Inflammatory macrophage (primary cell): ENCODE results near the gene MAP1A.

Source experiments
- DNase-seq, 2 donors: peaks; one replicate each; pipeline ENCODE4 v3.0.0-alpha.2; 2020 to 2022
- total RNA-seq, 18 experiments: gene quantifications; one replicate each; lab custom pipeline; 2026; ENCODE audit warnings: mixed read lengths in 6 of 18, inconsistent platforms in 2 of 18; lab: John Stamatoyannopoulos, UW

The MAP1A gene
- total RNA-seq = 2.1 to 19.6 (median 6.2) reads per million in 18 experiments

DNA sequence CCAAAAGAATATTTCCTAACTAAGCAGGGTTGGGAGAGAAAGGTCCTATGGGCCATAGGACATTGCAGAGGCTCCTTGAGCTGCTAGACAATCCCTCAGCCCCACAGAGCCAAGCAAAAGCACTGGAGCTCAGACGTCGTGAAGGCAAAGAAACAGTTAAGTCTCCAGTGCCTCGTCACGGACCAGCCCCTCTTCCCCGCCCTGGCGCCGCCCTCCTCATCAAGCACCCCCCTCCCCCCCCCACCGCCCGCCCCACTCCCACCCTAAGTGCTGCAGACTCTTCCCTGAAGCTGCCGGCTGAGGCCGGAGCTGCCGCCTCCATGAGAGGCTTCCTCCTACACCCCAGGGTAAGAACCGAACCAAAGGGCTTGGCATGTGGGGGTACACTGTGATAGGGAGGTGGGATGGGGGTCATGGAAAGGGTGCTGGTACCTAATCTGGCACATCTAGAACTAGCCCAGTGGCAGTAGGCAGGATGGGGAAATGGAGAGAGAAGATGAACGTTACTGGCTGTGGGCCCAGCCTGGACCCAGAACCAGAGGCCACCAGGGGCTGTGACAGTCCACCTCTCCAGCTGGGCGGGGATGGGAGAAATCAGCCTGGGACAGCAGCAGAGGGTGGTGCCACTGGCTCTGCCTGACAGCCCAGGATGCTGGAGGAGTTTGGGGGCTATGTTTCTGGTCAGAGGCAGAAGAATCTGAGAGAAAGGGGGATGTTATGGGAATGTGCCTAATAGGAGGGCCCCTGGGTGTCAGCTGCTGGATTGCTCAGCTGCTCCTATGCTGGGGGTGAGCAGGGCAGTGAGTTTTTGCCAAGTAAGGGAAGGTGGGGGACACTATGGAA lies at the start of gene MAP1A:
TSS of gene MAP1A (plus strand) at position 255 of the 843 bp plus-strand sequence. CDS start 3,866 bp downstream, outside the sequence.
- DNase-seq = peak in 1 of 2 donors; percentile 25

DNA sequence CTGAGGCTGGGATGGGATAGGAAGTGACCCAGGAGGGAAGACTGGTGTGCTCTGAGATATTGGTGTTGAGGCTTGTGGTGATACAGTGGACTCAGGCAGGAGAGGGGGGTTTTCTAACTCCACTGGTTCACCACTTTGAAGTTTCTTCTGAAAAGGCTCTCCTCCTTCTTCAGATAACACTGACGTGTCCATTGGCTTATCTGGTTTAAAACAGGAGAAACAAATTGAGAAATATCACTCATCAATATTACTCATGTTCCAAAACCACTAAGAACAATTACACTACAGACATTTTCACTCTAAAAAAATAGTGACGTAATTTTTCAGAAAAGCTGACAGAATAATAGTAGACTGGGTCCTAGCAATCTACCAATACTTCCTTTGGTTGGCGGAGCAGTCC lies 47.5 kb upstream of the MAP1A start:
- DNase-seq = no peak

DNA sequence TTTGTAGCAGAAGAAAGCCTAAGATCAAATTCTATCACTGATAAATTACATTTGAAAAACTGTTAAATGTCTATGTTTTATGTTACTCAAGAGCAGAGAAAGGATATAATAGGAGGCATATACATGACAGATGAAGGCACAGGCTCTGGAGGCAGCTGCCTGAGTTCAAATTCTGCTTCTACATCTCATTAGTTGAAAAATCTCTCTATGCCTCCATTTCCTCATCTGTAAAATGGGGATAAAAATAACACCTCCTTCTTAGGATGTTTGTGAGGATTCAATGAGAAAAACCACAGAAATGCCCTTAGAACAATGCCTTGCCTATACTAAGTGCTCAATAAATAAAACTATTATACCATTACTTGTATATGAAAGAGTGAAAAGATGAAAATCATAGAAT lies 45.4 kb upstream of the MAP1A start:
- DNase-seq = no peak

DNA sequence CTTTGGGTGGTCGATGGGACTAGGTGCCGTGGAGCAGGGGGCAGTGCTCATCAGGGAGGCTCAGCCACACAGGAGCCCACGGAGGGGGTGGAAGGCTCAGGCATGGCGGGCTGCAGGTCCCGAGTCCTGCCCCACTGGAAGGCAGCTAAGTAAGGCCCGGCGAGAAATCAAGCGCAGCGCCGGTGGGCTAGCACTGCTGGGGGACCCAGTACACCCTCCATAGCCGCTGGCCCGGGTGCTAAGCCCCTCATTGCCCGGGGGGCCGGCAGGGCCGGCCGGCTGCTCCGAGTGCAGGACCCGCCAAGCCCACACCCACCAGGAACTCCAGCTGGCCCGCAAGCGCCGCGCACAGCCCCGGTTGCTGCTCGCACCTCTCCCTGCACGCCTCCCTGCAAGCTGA lies 43.5 kb upstream of the MAP1A start:
- DNase-seq = no peak

DNA sequence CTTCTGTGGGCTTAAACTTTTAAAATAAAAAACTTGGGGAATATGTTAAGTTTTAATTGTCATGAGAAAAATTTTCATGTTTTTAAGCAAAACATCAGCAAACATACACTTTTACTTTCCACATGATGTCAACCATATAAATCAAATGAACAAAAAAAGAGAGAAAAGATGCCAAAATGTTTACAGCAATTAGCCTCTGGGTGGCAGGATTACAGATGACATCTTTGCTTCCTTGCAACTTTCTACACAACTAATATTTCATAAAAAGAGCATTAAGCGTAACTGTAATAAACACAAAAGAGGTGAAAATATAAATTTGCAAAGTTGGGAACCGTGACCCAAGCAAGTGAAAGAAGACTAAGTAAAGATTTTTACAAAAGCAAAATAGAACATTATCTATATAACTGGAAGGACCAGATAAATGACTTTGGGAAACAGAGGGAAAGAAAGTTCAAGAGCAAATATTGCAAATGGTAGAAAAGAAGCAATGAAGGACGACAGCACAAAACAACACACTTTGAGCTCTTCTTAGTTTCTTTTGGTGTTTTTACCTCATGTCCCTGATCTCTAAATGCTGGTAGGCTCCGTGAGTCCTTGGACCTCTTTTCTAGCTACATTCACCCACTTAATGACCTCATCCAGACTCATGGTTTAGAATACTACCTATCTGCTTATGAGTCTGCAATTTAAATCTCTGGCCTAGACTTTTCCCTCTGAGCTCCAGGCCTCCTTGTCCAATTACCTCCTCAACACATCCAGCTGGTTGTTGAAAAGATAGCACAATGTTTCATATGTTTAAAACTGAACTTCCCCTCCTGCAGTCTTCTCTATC lies 33.9 kb upstream of the MAP1A start:
- peak in 1 of 2 donors; percentile 5 for DNase-seq

DNA sequence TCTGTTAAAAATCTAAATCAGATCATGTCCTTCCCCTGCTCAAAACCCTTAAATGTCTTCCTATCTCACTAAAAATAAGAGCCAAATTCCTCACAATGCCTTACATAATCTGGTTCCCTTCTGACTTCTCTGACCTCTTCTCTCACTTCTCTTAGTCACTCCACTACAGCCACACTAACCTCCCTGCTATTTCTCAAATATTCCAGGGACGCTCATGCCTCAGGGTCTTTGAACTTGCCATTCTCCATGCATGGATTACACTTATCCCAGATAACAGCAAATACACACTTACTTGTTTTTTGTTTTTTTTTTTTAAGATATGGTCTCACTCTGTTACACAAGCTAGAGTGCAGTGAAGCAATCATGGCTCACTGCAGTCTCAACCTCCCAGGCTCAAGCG lies 33.0 kb upstream of the MAP1A start:
- DNase-seq = no peak

DNA sequence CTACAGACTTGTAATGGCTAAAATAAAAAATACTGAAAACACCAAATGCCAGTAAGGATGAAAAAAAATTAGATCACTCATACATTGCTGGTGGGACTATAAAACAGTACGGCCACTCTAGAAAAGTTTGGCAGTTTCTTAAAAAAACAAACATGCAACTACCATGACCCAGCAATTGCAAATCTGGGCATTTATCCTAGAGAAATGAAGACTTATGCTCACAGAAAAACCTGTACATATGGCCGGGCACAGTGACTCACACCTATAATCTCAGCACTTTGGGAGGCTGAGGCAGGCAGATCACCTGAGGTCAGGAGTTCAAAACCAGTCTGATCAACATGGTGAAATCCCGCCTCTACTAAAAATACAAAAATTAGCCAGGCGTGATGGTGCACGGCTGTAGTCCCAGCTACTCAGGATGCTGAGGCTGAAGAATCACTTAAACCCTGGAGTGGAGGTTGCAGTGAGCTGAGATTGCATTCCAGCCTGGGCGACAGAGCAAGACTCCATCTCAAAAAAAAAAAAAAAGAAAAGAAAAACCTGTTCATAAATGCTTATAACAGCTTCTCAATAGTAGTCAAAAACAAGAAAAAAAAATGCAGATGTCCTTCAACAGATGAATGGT lies 30.0 kb upstream of the MAP1A start:
- DNase-seq = no peak

DNA sequence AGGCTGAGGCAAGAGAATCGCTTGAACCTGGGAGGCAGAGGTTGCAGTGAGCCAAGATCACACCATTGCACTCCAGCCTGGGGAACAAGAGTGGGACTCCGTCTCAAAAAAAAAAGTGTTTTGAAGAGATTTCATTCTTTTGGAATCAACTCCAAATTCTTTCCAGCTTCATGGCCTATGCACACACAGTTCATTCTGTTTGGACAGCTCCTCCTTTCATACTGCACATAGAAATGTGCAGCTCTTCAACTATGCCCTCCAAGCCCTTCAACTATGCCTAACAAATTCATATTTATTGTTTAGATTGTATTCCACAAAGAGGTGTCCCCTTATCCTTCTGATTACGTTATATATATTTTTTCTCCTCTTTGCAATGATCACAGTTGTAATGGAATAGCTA lies 28.6 kb upstream of the MAP1A start:
- no peak for DNase-seq

DNA sequence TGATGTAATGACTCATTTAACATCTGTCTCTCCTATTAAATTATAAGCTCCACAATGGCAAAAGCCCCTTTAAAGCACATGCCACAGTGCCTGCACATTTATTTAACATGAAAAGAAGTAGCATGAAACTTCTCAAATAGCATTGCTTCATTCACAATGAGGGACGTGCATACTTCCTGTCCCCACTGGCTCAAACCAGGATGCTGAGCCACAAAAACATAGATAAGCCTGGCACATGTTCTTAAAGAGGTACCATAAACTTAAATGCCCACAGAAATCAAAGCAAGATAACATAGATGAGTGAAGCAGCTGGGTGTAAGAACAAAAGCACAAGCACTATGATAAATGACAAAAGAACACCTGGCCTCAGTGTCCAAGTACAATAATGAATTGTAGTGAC lies 28.2 kb upstream of the MAP1A start:
- no peak for DNase-seq

DNA sequence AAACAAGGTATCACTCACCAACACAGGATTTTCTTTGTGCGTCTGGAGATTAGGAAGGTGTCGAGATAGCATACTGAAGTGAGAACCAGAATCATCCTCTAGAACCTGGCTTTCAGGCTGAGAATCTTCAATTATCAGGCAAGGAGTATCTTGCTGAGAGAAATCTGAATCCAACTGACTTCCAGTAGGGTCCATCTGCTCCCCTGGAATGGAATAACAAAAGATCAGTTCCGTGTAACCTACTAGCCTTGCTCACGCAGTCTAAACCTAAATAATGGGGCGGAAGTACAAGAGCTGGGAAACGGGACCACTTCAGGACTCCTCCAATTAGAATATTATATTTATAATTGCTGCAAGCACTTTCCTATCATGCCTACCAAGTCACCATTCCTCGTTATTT lies 25.1 kb upstream of the MAP1A start:
- DNase-seq = no peak

DNA sequence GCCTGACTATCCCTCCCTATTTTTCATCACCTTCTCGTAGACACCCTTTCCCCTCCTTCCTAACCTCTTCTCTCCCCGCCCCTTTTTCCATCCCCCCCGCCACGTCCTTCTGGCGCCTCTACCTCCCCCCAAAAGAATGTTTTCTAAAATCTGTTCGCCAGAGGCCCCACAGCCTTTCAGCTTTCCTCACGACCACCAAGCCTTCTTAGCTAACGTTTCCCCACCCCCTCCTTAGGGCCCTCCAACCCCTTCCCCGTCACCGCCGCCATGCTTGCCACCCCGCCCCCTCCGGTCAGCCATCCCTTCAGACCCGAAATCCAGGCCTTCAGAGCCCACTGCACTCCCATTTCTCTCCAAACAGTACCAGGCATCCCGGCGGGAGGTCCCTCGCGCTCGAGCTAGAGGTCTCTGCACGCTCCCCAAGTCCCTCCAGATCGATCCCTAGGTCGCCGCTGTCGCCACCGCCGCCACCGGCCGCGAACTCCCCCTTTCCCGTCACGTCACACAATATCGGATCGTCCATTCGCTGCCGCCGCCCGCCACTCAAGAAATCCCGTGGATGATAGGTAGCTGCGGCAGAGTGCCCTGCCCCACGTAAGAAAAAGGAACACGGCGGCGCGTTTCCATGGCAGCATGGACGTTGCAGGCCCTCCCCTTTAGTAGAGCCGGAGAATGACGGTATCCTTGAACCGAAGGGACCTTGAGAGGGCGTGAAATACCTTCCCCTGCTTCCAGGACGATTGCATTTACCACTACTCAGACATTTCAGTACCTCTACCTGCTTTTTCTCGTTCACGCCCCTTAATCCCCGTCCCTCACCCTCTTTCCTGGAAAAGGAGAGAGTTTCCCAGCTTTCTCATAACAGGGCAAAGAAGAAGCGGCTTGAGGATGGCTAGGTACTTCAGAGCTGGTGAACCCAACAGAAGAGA lies 24.5 kb upstream of the MAP1A start, which contains the start of gene TP53BP1:
TSS of gene TP53BP1 (minus strand) at position 484 of the 929 bp plus-strand sequence. CDS start at position 371, 113 bp downstream.
- DNase-seq = peak; percentile 95 to 96

DNA sequence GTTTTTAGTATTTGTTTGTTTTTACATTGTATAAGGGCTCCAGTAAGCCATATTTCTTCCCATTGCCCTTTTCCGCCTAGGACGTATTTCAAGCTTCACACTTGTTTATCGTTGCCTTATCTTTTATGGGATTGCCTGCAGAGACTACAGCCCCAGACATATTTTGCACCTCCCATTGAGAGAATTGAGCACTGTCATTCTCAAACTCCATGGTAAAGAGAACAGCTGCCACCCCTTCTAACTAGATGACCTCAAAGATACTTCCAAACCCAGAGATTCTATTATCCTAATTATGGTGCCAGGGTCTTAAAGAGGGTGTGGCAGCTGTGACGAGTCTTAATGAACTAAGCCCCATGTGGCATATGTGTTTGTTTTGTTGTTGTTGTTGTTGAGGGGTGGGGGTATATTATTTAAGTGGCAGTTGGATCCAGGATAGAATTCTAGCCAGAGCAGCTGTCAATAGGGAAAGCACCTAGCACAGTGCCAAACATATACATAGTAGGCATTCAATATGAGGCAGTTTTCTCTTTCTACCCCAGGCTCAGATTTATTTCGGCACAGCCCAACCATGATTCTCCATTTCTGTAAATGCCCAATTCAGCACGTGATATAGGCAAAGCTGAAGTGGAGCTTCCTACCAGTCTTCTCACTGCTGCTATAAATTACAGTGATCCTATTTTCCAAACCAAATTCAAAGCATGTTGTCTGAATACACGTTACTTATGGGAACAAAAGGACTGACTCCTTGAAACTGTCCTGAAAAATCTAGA lies 23.5 kb upstream of the MAP1A start:
- no peak for DNase-seq

DNA sequence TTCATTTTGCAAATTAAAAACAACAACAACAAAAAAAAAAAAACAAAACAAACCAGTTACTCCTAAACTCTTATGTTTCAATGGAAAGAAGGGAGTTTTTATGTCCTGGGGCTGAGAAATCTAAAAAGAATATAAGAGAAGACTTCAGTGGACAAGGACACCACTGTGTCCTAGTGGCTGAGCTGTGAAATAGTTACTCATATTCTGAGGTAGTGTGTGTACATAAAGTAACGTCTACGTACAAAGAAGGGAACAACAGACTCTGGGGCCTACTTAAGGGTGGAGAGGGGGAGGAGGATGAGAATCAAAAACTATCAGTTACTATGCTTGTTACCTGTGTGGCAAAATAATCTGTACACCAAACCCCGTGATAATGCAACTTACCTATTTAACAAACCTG lies 18.4 kb upstream of the MAP1A start:
- DNase-seq = no peak

DNA sequence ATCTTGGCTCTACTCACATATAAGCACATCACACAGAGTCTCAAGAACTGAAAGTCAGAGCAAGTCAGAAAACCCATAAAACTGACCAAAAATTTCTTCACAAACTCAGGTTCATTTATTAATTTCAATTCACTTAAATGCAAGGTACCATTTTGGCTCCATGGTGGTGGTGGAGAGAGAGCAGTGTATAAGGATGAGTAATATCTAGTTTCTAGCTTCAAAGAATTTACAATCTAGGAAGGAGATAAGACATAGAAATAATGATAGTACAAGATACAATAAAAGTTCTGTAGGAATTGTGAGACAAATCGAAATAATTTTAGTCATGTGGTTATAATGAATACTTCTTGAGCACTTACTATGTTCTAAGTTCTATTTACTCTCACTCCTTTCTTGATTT lies 17.8 kb upstream of the MAP1A start:
- DNase-seq = no peak

DNA sequence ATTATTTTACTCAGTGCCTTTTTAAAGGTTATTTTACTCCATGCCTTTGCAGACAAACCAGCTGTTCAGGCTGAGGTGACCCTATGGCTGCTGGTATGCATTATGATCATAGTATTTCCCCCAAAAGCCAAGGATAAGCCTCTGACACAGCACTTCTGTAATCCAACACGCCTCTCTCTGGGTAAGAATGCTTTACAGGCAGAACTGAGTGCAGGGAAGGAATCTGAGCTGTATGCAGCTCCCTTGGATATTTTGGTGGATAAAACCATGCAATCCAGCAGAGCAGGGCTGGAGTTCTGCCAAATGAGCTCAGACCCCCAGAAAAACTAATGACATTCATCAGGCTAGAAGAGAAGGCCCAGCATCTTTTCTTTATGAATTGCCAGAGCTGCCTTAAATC lies 11.7 kb upstream of the MAP1A start:
- no peak for DNase-seq

DNA sequence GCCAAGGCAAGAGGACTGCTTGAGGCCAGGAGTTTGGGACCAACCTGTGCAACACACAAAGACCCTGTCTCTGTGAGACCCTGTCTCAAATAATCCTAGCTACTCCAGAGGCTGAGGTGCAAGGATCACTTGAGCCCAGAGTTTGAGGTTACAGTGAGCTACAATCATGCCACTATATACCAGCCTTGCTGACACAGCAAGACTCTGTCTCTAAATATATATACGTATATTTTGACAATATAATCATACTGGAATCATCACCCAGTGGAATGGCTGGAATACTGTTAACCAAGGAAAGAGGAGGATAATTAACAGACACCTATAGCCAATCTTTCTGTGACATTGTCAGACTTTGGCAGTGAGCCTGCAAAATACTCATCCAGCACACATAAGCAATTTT lies 9.0 kb upstream of the MAP1A start:
- DNase-seq = no peak

DNA sequence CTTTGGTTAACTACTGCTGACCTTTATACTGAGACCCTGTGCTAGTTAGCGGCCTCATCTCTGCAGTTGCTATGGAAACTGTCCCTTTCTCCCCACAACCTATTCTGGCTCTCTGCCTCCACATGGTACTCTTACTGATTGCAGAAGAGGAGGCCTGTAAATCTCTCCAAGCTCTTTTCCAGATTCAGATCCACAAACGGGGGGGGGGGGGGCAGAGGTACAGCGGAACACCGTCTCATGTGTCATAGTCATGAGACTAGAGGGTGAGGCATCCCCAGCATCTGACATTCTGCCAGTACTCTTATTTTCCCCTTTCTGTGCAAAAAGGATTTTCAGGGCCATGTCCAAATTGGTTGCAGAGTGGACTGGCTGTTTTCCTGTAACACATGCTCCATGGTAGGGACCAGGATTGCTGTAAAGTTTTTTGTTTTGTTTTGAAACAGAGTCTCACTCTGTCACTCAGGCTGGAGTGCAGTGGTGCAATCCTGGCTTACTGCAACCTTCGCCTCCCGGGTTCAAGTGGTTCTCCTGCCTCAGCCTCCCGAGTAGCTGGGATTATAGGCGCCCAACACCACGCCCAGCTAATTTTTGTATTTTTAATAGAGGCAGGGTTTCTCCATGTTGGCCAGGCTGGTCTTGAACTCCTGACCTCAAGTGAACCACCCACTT lies 8.3 kb upstream of the MAP1A start:
- DNase-seq = peak; percentile 3 to 24

DNA sequence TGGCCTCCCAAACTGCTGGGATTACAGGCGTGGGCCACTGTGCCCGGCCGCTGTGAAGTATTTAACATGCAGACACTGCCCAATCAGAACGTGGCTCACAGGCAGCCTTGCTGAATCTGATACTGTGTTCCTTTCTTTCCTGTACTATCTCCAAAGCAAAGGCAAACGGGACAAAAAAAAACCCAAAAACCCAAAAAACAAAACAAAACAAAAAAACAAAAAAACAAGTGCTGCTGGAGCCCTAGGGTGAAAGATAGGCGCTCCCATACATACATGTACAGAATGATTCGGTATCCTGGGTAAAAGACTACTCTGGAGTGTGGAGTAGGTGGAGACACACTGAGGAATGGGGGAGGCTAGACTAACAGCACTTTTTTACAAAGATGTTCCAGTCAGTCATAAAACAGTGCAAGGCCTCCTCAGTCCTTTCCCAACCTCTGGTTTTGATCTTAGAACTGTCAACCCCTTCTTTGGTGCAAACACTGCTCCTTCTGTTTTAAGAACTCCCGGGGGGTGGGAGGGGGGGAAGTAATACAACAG lies 7.7 kb upstream of the MAP1A start:
- no peak for DNase-seq

DNA sequence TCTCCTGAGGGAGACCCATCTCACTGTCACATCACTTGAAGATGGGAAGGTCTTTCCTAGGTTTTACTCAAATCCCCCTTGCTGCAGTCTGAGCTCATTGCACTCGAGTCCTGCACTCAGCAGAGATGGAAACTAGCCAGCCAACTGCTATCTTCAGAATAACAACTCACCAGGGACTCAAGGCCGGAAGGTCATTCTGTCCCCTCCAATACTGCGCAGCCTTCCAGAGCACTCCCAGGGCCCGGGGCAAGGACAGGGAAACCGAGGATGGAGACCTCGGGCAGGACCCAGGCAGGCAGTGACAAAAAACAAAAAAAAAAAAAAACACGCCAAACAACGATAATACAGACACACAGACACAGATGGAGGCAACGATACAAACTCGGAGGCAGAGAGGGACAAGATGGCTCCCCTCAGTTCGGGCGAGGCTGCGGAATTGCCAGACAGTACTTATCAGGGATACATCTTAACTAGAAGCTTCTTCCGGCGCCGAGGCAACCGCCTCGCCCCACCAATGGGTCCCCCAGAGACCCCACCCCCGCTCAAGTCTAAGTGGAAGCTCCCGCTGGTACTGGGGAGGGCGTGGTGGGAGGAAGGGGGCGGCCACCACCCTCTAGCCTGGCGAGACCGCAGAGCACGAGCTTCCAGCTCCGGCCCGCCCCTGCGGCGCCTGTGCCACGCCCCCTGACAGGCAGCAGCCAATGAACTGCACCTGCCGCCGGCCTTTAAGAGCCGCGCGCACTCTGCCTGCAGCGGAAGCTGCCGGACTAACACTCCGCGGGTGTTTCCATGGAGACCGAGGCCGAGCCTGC lies 7.0 kb upstream of the MAP1A start:
- DNase-seq = peak; percentile 98
